GM18909 (cell line): ENCODE results near the gene CFAP157.

Experiments
- ATAC-seq: cut with Tn5 transposase; IDR thresholded peaks from one replicate; pipeline ENCODE4 v1.9.1; 2021; ENCODE audit warnings: mild to moderate bottlenecking; ENCODE audit not compliant: unreplicated experiment, poor library complexity

Gene CFAP157

GRCh38 chr9:127706836-127707241, at the start of gene CFAP157:
Gene CFAP157, plus strand, starts transcription at chr9:127706988. Its CDS starts 44 bp downstream, at chr9:127707032.
- no peak for ATAC-seq

- ATAC-seq, result no peak
Measured at GRCh38 chr9:127658428-127658827, 48.4 kb upstream of the CFAP157 start.

GRCh38 chr9:127660886-127661741, 45.7 kb upstream of the CFAP157 start:
- ATAC-seq, result no peak

GRCh38 chr9:127662617-127663016, 44.2 kb upstream of the CFAP157 start:
- no peak for ATAC-seq

- no peak for ATAC-seq
Measured at GRCh38 chr9:127664324-127664677, 42.5 kb upstream of the CFAP157 start.

GRCh38 chr9:127664678-127665507, 41.9 kb upstream of the CFAP157 start:
- ATAC-seq, result no peak

- no peak for ATAC-seq
Measured at GRCh38 chr9:127667127-127667844, 39.5 kb upstream of the CFAP157 start.

GRCh38 chr9:127667906-127668305, 38.9 kb upstream of the CFAP157 start:
- no peak for ATAC-seq

- ATAC-seq, result no peak
Measured at GRCh38 chr9:127673234-127673633, 33.6 kb upstream of the CFAP157 start.

- no peak for ATAC-seq
Measured at GRCh38 chr9:127676638-127677037, 30.1 kb upstream of the CFAP157 start.

GRCh38 chr9:127679506-127679905, 27.3 kb upstream of the CFAP157 start:
- no peak for ATAC-seq

GRCh38 chr9:127680226-127680625, 26.6 kb upstream of the CFAP157 start:
- no peak for ATAC-seq

- ATAC-seq, result no peak
Measured at GRCh38 chr9:127680846-127681245, 25.9 kb upstream of the CFAP157 start.

- no peak for ATAC-seq
Measured at GRCh38 chr9:127682351-127683136, 24.2 kb upstream of the CFAP157 start.

GRCh38 chr9:127683723-127684122, 23.1 kb upstream of the CFAP157 start:
- ATAC-seq, result no peak

- ATAC-seq, result no peak
Measured at GRCh38 chr9:127684576-127684975, 22.2 kb upstream of the CFAP157 start.

- no peak for ATAC-seq
Measured at GRCh38 chr9:127686461-127687393, 20.1 kb upstream of the CFAP157 start.

- no peak for ATAC-seq
Measured at GRCh38 chr9:127689329-127690000, 17.3 kb upstream of the CFAP157 start.
